Neuronal stem cell (in vitro differentiated cells): ENCODE measurements around the gene MEIOB.
A peak's percentile ranks its signal among the peaks of the same experiment; 100 is the strongest.

Source experiments
- DNase-seq: peaks from one replicate; pipeline ENCODE4 v3.0.0-alpha.2; 2013; ENCODE audit warnings: low spot score
- H2AFZ ChIP-seq: one replicate; pipeline ENCODE4 v1.6.1; 2013; ENCODE audit warnings: mild to moderate bottlenecking, low read length, inconsistent platforms
- H2AK5ac ChIP-seq: 2 replicates; pipeline ENCODE4 v1.6.1; 2013; ENCODE audit warnings: low read depth, mild to moderate bottlenecking, inconsistent platforms, low read length, moderate library complexity, mixed read lengths
- H2BK120ac ChIP-seq: 2 replicates; pipeline ENCODE4 v1.6.1; 2013; ENCODE audit warnings: low read depth, mild to moderate bottlenecking, inconsistent platforms, low read length, moderate library complexity, mixed read lengths
- H2BK12ac ChIP-seq: one replicate; pipeline ENCODE4 v1.6.1; 2013; ENCODE audit warnings: low read length, inconsistent platforms
- H2BK15ac ChIP-seq: 2 replicates; pipeline ENCODE4 v1.6.1; 2013; ENCODE audit warnings: mild to moderate bottlenecking, low read length, inconsistent platforms, mixed read lengths
- H2BK5ac ChIP-seq: one replicate; pipeline ENCODE4 v1.6.1; 2013; ENCODE audit warnings: inconsistent platforms, mild to moderate bottlenecking, low read length, moderate library complexity
- H3K14ac ChIP-seq: one replicate; pipeline ENCODE4 v1.6.1; 2013; ENCODE audit warnings: low read length, inconsistent platforms
- H3K18ac ChIP-seq: 2 replicates; pipeline ENCODE4 v1.6.1; 2013; ENCODE audit warnings: low read length, inconsistent platforms
- H3K23ac ChIP-seq: 2 replicates; pipeline ENCODE4 v1.6.1; 2013; ENCODE audit warnings: low read depth, mild to moderate bottlenecking, mixed read lengths, low read length, inconsistent platforms; ENCODE audit not compliant: poor library complexity
- H3K27ac ChIP-seq: replicated peaks from 3 replicates; pipeline ENCODE4 v1.5.1; 2013; ENCODE audit warnings: low read length, inconsistent platforms
- H3K27me3 ChIP-seq, 3 experiments: 2 replicates each; pipeline ENCODE4 v1.6.1; 2013; ENCODE audit warnings: low read length in 3 of 3, mild to moderate bottlenecking in 2 of 3, inconsistent platforms in 1 of 3, low read depth in 1 of 3, mixed read lengths in 1 of 3, moderate library complexity in 1 of 3; ENCODE audit not compliant: control insufficient read depth in 3 of 3, insufficient read depth in 3 of 3
- H3K36me3 ChIP-seq, 2 donors: replicated peaks in 1 of 2; 2 replicates each; pipeline ENCODE4 v1.6.1; 2013; ENCODE audit warnings: low read length in 2 of 2; ENCODE audit not compliant: control insufficient read depth in 2 of 2, insufficient read depth in 2 of 2
- H3K4ac ChIP-seq: 2 replicates; pipeline ENCODE4 v1.6.1; 2013; ENCODE audit warnings: inconsistent platforms, mild to moderate bottlenecking, low read length, moderate library complexity
- H3K4me1 ChIP-seq, 2 donors: 1 replicate in 1 of 2; 2 replicates in 1 of 2; pipeline ENCODE4 v1.6.1; 2013; ENCODE audit warnings: low read length in 2 of 2, low read depth in 1 of 2; ENCODE audit not compliant: control insufficient read depth in 2 of 2, insufficient read depth in 1 of 2
- H3K4me2 ChIP-seq: one replicate; pipeline ENCODE4 v1.6.1; 2013; ENCODE audit warnings: mild to moderate bottlenecking, low read length, inconsistent platforms; ENCODE audit not compliant: insufficient read depth, poor library complexity, severe bottlenecking
- H3K4me3 ChIP-seq, 2 donors: 2 replicates each; pipeline ENCODE4 v1.5.1; 2013; ENCODE audit warnings: low read length in 2 of 2, mild to moderate bottlenecking in 2 of 2, inconsistent platforms in 1 of 2, moderate library complexity in 1 of 2
- H3K79me1 ChIP-seq: one replicate; pipeline ENCODE4 v1.6.1; 2013; ENCODE audit warnings: low read depth, mild to moderate bottlenecking, inconsistent platforms, low read length, moderate library complexity
- H3K9ac ChIP-seq: one replicate; pipeline ENCODE4 v1.6.1; 2013; ENCODE audit warnings: mild to moderate bottlenecking, low read depth, low read length, inconsistent platforms; ENCODE audit not compliant: poor library complexity
- H3K9me3 ChIP-seq, 2 donors: replicated peaks in 1 of 2; 2 replicates each; pipeline versions ENCODE3 to v1.6.1; 2013; ENCODE audit warnings: low read length in 2 of 2, mild to moderate bottlenecking in 2 of 2, inconsistent platforms in 1 of 2, low read depth in 1 of 2, mixed read lengths in 1 of 2, moderate library complexity in 1 of 2; ENCODE audit not compliant: control insufficient read depth in 2 of 2, insufficient read depth in 1 of 2
- H4K8ac ChIP-seq: one replicate; pipeline ENCODE4 v1.6.1; 2013; ENCODE audit warnings: low read depth, mild to moderate bottlenecking, inconsistent platforms, low read length, moderate library complexity
- H4K91ac ChIP-seq: one replicate; pipeline ENCODE4 v1.6.1; 2013; ENCODE audit warnings: low read length, low read depth, mild to moderate bottlenecking, inconsistent platforms; ENCODE audit not compliant: poor library complexity
- WGBS, 2 donors: extraction: QIAGEN DNeasy Blood & Tissue Kit; methylation state at CpG; one replicate each; pipeline ENCODE4 v1.1.7; 2013; ENCODE audit warnings: missing lambda C conversion rate in 2 of 2, mixed read lengths in 1 of 2; ENCODE audit not compliant: insufficient read length in 2 of 2, insufficient replicate concordance in 1 of 2; ENCODE audit errors: extremely low coverage in 2 of 2; 5-methylcytosine and 5-hydroxymethylcytosine counted together

The MEIOB gene

GRCh38 chr16:1895949-1896675, 24.1 kb upstream of the MEIOB start:
- Histone ChIP-seq H3K4me1 (peaks cover 0 to 2% of the 10 kb centered on the region in 2 donors), H3K27me3 (peaks cover 0 to 46% (median 0%) of the 10 kb centered on the region in 3 experiments), H3K9ac (no peak overlapping the region), H4K91ac (no peak overlapping the region), H3K18ac (peak overlapping the region; percentile 51), H4K8ac (no peak overlapping the region), H2BK5ac (no peak overlapping the region), H2AK5ac (peak overlapping the region; percentile 68), H3K36me3 (no peaks in the 10 kb centered on the region), H3K4me2 (no peak overlapping the region), H2BK12ac (no peak overlapping the region), H3K14ac (no peak overlapping the region), H3K23ac (no peak overlapping the region), H2AFZ (no peak overlapping the region), H3K27ac (no peak overlapping the region), H3K79me1 (peaks cover 3% of the 10 kb centered on the region), H3K9me3 (no peaks in the 10 kb centered on the region), H2BK120ac (no peak overlapping the region), H3K4ac (no peak overlapping the region), H3K4me3 (no peak overlapping the region), H2BK15ac (no peak overlapping the region)
- no CpG with 5 or more reads among the region's 27 CpGs for WGBS, 2 donors
- DNase-seq = no peak

GRCh38 chr16:1895068-1895467, 23.1 kb upstream of the MEIOB start:
- H3K4me3 ChIP-seq = no peak overlapping the region
- no peak overlapping the region for H4K91ac ChIP-seq
- H4K8ac ChIP-seq = no peak overlapping the region
- DNase-seq = no peak
- no peak overlapping the region for H2AK5ac ChIP-seq
- no peak overlapping the region for H2AFZ ChIP-seq
- no peaks in the 10 kb centered on the region for H3K36me3 ChIP-seq
- H2BK15ac ChIP-seq = no peak overlapping the region
- no peak overlapping the region for H3K23ac ChIP-seq
- no peak overlapping the region for H2BK120ac ChIP-seq
- no CpG with 5 or more reads among the region's 5 CpGs for WGBS, 2 donors
- no peak overlapping the region for H2BK5ac ChIP-seq
- no peak overlapping the region for H3K4ac ChIP-seq
- H3K4me1 ChIP-seq = peaks cover 0 to 2% of the 10 kb centered on the region in 2 donors
- H3K18ac ChIP-seq = no peak overlapping the region
- H2BK12ac ChIP-seq = no peak overlapping the region
- H3K79me1 ChIP-seq = no peaks in the 10 kb centered on the region
- H3K9me3 ChIP-seq = no peaks in the 10 kb centered on the region
- peak overlapping the region; percentile 30 for H3K9ac ChIP-seq
- peaks cover 0 to 48% (median 0%) of the 10 kb centered on the region in 3 experiments for H3K27me3 ChIP-seq
- H3K4me2 ChIP-seq = no peak overlapping the region
- no peak overlapping the region for H3K27ac ChIP-seq
- H3K14ac ChIP-seq = no peak overlapping the region

GRCh38 chr16:1890708-1891050, 18.7 kb upstream of the MEIOB start:
- no peak overlapping the region for H3K23ac ChIP-seq
- no peak overlapping the region for H3K4me3 ChIP-seq
- no peak overlapping the region for H3K27ac ChIP-seq
- no peak overlapping the region for H2BK120ac ChIP-seq
- no peak overlapping the region for H2BK12ac ChIP-seq
- peaks cover 0 to 26% (median 0%) of the 10 kb centered on the region in 3 experiments for H3K27me3 ChIP-seq
- no peak overlapping the region for H4K8ac ChIP-seq
- no CpG with 5 or more reads among the region's 4 CpGs for WGBS, 2 donors
- no peak overlapping the region for H2BK5ac ChIP-seq
- H3K18ac ChIP-seq = no peak overlapping the region
- H2AK5ac ChIP-seq = no peak overlapping the region
- no peaks in the 10 kb centered on the region for H3K79me1 ChIP-seq
- no peak overlapping the region for H3K4me2 ChIP-seq
- no peaks in the 10 kb centered on the region for H3K36me3 ChIP-seq
- no peak for DNase-seq
- H3K9me3 ChIP-seq = no peaks in the 10 kb centered on the region
- H3K9ac ChIP-seq = no peak overlapping the region
- peaks cover 0 to 2% of the 10 kb centered on the region in 2 donors for H3K4me1 ChIP-seq
- H2BK15ac ChIP-seq = no peak overlapping the region
- H3K4ac ChIP-seq = no peak overlapping the region
- H2AFZ ChIP-seq = no peak overlapping the region
- no peak overlapping the region for H4K91ac ChIP-seq
- H3K14ac ChIP-seq = no peak overlapping the region

GRCh38 chr16:1890024-1890707, 18.2 kb upstream of the MEIOB start:
- H2AK5ac ChIP-seq = no peak overlapping the region
- H3K4me2 ChIP-seq = no peak overlapping the region
- H2AFZ ChIP-seq = no peak overlapping the region
- no CpG with 5 or more reads among the region's 16 CpGs for WGBS, 2 donors
- peaks cover 0 to 2% of the 10 kb centered on the region in 2 donors for H3K4me1 ChIP-seq
- no peak overlapping the region for H2BK15ac ChIP-seq
- H2BK12ac ChIP-seq = no peak overlapping the region
- no peak overlapping the region for H3K4ac ChIP-seq
- H3K27me3 ChIP-seq = peaks cover 0 to 23% (median 0%) of the 10 kb centered on the region in 3 experiments
- no peak overlapping the region for H3K9ac ChIP-seq
- no peaks in the 10 kb centered on the region for H3K9me3 ChIP-seq
- no peak overlapping the region for H4K91ac ChIP-seq
- no peak overlapping the region for H3K23ac ChIP-seq
- no peak overlapping the region for H3K4me3 ChIP-seq
- no peaks in the 10 kb centered on the region for H3K36me3 ChIP-seq
- no peak overlapping the region for H2BK5ac ChIP-seq
- H2BK120ac ChIP-seq = no peak overlapping the region
- DNase-seq = no peak
- no peak overlapping the region for H3K14ac ChIP-seq
- H3K79me1 ChIP-seq = no peaks in the 10 kb centered on the region
- H3K27ac ChIP-seq = no peak overlapping the region
- no peak overlapping the region for H4K8ac ChIP-seq
- H3K18ac ChIP-seq = no peak overlapping the region
